GM23338 (cell line): ENCODE results near the gene IRX1. TPM values are rescaled to one million over a fixed set of nuclear protein-coding genes. Genes with fewer than 3 reads are reported as not detected.
A peak's percentile ranks its signal among the peaks of the same experiment; 100 is the strongest.

Experiments used
- ATAC-seq: fragments of 200-7000 bp; cut with Tn5 transposase; 3 replicates; pipeline ENCODE4 v1.9.1; 2020
- DNase-seq: peaks from one replicate; pipeline ENCODE4 v3.0.0-alpha.2; 2015; ENCODE audit warnings: low spot score
- H2AFZ ChIP-seq: fragments of 200-600 bp; sonication (generic); 2 replicates; pipeline ENCODE4 v1.8.0; 2016; ENCODE audit warnings: antibody characterized with exemption, mild to moderate bottlenecking, moderate library complexity
- H3F3A ChIP-seq: fragments of 200-600 bp; sonication (generic); replicated peaks from 2 replicates; pipeline ENCODE4 v1.8.0; 2017; ENCODE audit warnings: antibody characterized with exemption, mixed run types, low read depth
- H3K27ac ChIP-seq: fragments of 200-600 bp; sonication (generic); 2 replicates; pipeline ENCODE4 v1.6.1; 2016; ENCODE audit warnings: low read depth
- H3K27me3 ChIP-seq: fragments of 200-600 bp; sonication (generic); 2 replicates; pipeline ENCODE4 v1.8.0; 2016; ENCODE audit warnings: mild to moderate bottlenecking, mixed run types, moderate library complexity; ENCODE audit not compliant: insufficient read depth
- H3K36me3 ChIP-seq: fragments of 200-600 bp; sonication (generic); 2 replicates; pipeline ENCODE4 v1.8.0; 2016; ENCODE audit warnings: mild to moderate bottlenecking; ENCODE audit not compliant: insufficient read depth
- H3K4me1 ChIP-seq: fragments of 200-600 bp; sonication (generic); 2 replicates; pipeline ENCODE4 v1.8.0; 2016; ENCODE audit warnings: mild to moderate bottlenecking, moderate library complexity; ENCODE audit not compliant: insufficient read depth
- H3K4me2 ChIP-seq: fragments of 200-600 bp; sonication (generic); 2 replicates; pipeline ENCODE4 v1.7.1; 2017; ENCODE audit warnings: mixed run types
- H3K4me3 ChIP-seq: fragments of 200-600 bp; sonication (generic); 2 replicates; pipeline ENCODE4 v1.6.1; 2016; ENCODE audit warnings: mixed run types
- H3K79me2 ChIP-seq: fragments of 200-600 bp; sonication (generic); replicated peaks from 2 replicates; pipeline ENCODE4 v1.8.0; 2017; ENCODE audit warnings: mild to moderate bottlenecking; ENCODE audit not compliant: insufficient read depth
- H3K9me2 ChIP-seq: fragments of 200-600 bp; sonication (generic); 2 replicates; pipeline ENCODE4 v1.8.0; 2017; ENCODE audit not compliant: insufficient read depth
- H4K20me1 ChIP-seq: fragments of 200-600 bp; sonication (generic); replicated peaks from 2 replicates; pipeline ENCODE4 v1.8.0; 2017; ENCODE audit warnings: mild to moderate bottlenecking; ENCODE audit not compliant: insufficient read depth
- H3K27ac Mint-ChIP-seq: 2 replicates; pipeline ENCODE4 v1.8.0; 2020; ENCODE audit warnings: inconsistent platforms, mild to moderate bottlenecking, moderate library complexity, mixed read lengths
- H3K27me3 Mint-ChIP-seq: 3 replicates; pipeline ENCODE4 v1.8.0; 2022; ENCODE audit warnings: low read depth, mild to moderate bottlenecking, moderate library complexity, mixed read lengths, inconsistent platforms; ENCODE audit not compliant: insufficient read depth, poor library complexity
- H3K36me3 Mint-ChIP-seq: 3 replicates; pipeline ENCODE4 v1.8.0; 2021; ENCODE audit warnings: low read depth, mild to moderate bottlenecking, inconsistent platforms, moderate library complexity, mixed read lengths
- H3K4me1 Mint-ChIP-seq: 3 replicates; pipeline ENCODE4 v1.8.0; 2020; ENCODE audit warnings: mild to moderate bottlenecking, inconsistent platforms, mixed read lengths
- H3K4me3 Mint-ChIP-seq: 3 replicates; pipeline ENCODE4 v1.8.0; 2021; ENCODE audit warnings: moderate library complexity, mild to moderate bottlenecking, inconsistent platforms, mixed read lengths
- H3K9me3 Mint-ChIP-seq: 3 replicates; pipeline ENCODE4 v1.8.0; 2020; ENCODE audit warnings: moderate library complexity, mild to moderate bottlenecking, inconsistent platforms, mixed read lengths
- CREB1 ChIP-seq: fragments of 250-450 bp; sonication (Bioruptor Pico); IDR thresholded peaks from 2 replicates; pipeline ENCODE4 v1.5.0; 2020; ENCODE audit warnings: low read depth, mild to moderate bottlenecking, moderate library complexity
- EZH2 ChIP-seq: fragments of 200-600 bp; sonication (generic); IDR thresholded peaks from one replicate; pipeline ENCODE4 v1.8.0; 2017; ENCODE audit warnings: antibody characterized with exemption, mild to moderate bottlenecking, low read depth; ENCODE audit not compliant: unreplicated experiment
- EZH2phosphoT487 ChIP-seq: fragments of 200-600 bp; sonication (generic); IDR thresholded peaks from one replicate; pipeline ENCODE4 v1.8.1; 2018; ENCODE audit warnings: antibody characterized with exemption; ENCODE audit not compliant: unreplicated experiment
- JUNB ChIP-seq: IDR thresholded peaks from one replicate; pipeline ENCODE4 v1.6.1; 2016; ENCODE audit warnings: antibody characterized with exemption; ENCODE audit not compliant: unreplicated experiment
- NANOG ChIP-seq: IDR thresholded peaks from 2 replicates; pipeline ENCODE4 v1.6.1; 2016; ENCODE audit warnings: antibody characterized with exemption, borderline replicate concordance
- POLR2AphosphoS5 ChIP-seq: IDR thresholded peaks from 2 replicates; pipeline ENCODE4 v1.6.1; 2016; ENCODE audit warnings: antibody characterized with exemption, low read depth
- STAT1 ChIP-seq: IDR thresholded peaks from one replicate; pipeline ENCODE4 v1.6.1; 2016; ENCODE audit warnings: antibody characterized with exemption; ENCODE audit not compliant: unreplicated experiment
- ZNF331 ChIP-seq: fragments of 250-450 bp; sonication (Bioruptor Pico); IDR thresholded peaks from 2 replicates; pipeline ENCODE4 v1.5.0; 2020; ENCODE audit warnings: low read depth, mild to moderate bottlenecking, moderate library complexity
- polyA plus RNA-seq: library from polyadenylated mRNA; unstranded; fragments of >200 nt; fragmentation: Nextera tagmentation; extraction: Ambion mirVana; gene quantifications from 2 replicates; pipeline ENCODE4 v1.2.1, GENCODE V29; 2016
- total RNA-seq: library from RNA; depleted of rRNA; stranded (reverse); fragments of >200 nt; shearing (Covaris generic); gene quantifications from 2 replicates; pipeline ENCODE4 v1.2.3, GENCODE V29; 2014
- TF ChIP-seq, protein P1 (sequence below): IDR thresholded peaks from one replicate; pipeline ENCODE4 v1.6.1; 2018; ENCODE audit warnings: antibody characterized with exemption; ENCODE audit not compliant: unreplicated experiment
- TF ChIP-seq, protein P2 (sequence below), 2 experiments: fragments of 200-600 bp in 1 of 2; sonication (generic) in 1 of 2; conservative IDR thresholded peaks; 2 replicates each; pipeline versions ENCODE4 v1.5.1 to v1.6.1; 2016 to 2017; ENCODE audit warnings: antibody characterized with exemption in 2 of 2, low read depth in 2 of 2, mild to moderate bottlenecking in 2 of 2, moderate library complexity in 1 of 2

IRX1 gene
- total and polyA plus RNA-seq, 2 experiments from 2014 or later, result 0.11 to 1.8 TPM

DNA sequence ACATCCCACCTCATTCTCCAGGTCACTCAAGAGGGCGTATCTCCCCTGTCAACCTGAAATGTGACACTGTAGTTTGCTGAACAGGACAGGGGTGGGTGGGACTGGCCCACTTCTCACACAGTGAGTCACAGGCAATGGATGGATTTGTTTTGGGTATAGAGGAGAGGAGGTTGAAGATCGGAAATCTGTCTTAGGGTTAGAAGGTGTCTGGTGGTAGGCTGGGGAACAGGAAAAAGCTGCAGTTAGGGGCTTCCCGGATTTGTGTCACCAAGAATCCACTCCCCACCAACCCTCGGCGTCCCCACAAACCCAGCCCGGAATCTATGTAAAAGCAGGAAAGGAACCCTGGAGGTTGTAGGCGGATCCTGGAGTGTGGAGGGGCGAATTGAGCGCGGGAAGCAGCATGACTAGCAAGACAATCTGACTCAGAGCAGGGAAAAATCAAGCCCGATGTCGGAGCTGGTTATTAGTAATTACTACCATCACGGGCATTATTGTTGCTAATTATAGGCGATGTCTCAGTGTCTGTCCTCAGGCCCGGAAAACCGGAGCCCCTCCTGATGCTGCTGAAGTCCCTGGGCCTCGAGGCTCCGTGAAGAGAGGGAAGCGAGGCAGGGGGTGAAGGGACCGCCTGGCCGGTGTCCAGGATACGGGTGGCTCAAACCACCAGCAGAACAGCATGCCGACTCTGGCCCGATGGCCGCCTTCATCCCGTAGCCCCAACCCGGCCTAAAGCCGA lies 1.7 kb upstream of the IRX1 start:
- Histone ChIP-seq H3F3A (0 out of 2 replicates have a peak, but pooled peaks cover 4% of the 10 kb centered on the region), H3K79me2 (no peaks in the 10 kb centered on the region), H4K20me1 (peaks cover 18% of the 10 kb centered on the region; the same call in 1 of the 2 replicates), H3K27ac (no peak overlapping the region), H3K27me3 (peaks cover 95% of the 10 kb centered on the region), H3K4me3 (peak overlapping the region; percentile 60), H3K36me3 (no peaks in the 10 kb centered on the region), H3K9me2 (no peaks in the 10 kb centered on the region), H3K4me1 (peaks cover 47% of the 10 kb centered on the region), H2AFZ (no peak overlapping the region; the same call in 1 of the 2 replicates), H3K4me2 (peak overlapping the region; percentile 83)
- Mint-ChIP-seq H3K9me3 (no peaks in the 10 kb centered on the region; the same call in 1 of the 3 replicates), H3K27me3 (peaks cover 90% of the 10 kb centered on the region), H3K4me3 (peak overlapping the region; percentile 61), H3K36me3 (no peaks in the 10 kb centered on the region; the same call in 2 of the 3 replicates), H3K4me1 (peaks cover 40% of the 10 kb centered on the region), H3K27ac (no peak overlapping the region)
- TF ChIP-seq CREB1 (CRISPR knock-in tag) (no peak), EZH2 (peak; percentile 79)
- DNase-seq, result peak; percentile 64
- 0 out of 3 replicates have a peak, but pooled peaks have one; percentile 1 for ATAC-seq

DNA sequence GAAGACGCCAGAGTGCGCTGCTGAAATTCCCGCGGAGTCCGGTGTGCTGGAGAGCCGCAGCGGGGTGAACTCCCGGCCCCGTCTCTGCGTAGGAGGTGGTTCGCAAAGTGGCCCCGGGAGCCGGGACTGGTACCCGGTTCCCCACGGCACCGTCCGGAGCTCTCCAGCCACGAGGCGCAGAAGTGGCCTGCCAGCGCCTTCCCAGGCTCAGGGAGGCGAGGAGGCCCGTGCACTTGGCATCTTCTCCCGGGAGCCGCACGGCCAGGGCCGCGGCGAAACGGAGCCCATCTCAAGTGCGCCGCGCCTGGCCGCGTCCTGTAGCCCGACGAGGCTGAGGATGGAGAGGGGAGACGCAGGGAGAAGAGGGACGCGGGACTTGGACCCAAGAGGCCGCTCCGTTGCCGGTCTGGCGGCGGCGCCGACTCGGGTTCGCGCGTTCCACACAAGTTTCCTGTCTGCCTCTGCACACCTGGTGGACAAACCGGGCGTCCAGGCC lies 1.1 kb upstream of the IRX1 start:
- Histone ChIP-seq H3K27me3 (peaks cover 95% of the 10 kb centered on the region), H3K36me3 (no peaks in the 10 kb centered on the region), H3K9me2 (no peaks in the 10 kb centered on the region), H4K20me1 (peaks cover 13% of the 10 kb centered on the region; the same call in 1 of the 2 replicates), H3K4me3 (peak overlapping the region; percentile 60), H3F3A (0 out of 2 replicates have a peak, but pooled peaks cover 4% of the 10 kb centered on the region), H3K79me2 (no peaks in the 10 kb centered on the region), H3K27ac (no peak overlapping the region), H3K4me1 (peaks cover 47% of the 10 kb centered on the region), H3K4me2 (peak overlapping the region; percentile 83), H2AFZ (no peak overlapping the region; the same call in 1 of the 2 replicates)
- Mint-ChIP-seq H3K9me3 (no peaks in the 10 kb centered on the region; the same call in 1 of the 3 replicates), H3K4me1 (peaks cover 45% of the 10 kb centered on the region), H3K4me3 (peak overlapping the region; percentile 61), H3K27me3 (peaks cover 90% of the 10 kb centered on the region), H3K36me3 (no peaks in the 10 kb centered on the region; the same call in 2 of the 3 replicates), H3K27ac (no peak overlapping the region)
- DNase-seq (peak; percentile 77), ATAC-seq (peak; percentile 34)
- TF ChIP-seq EZH2phosphoT487, result peak; percentile 84
- no peak for TF ChIP-seq CREB1 (CRISPR knock-in tag)
- no peak for TF ChIP-seq POLR2AphosphoS5
- no peak for TF ChIP-seq ZNF331 (CRISPR knock-in tag)
- TF ChIP-seq NANOG, result no peak
- TF ChIP-seq STAT1, result no peak
- TF ChIP-seq, protein P1, sequence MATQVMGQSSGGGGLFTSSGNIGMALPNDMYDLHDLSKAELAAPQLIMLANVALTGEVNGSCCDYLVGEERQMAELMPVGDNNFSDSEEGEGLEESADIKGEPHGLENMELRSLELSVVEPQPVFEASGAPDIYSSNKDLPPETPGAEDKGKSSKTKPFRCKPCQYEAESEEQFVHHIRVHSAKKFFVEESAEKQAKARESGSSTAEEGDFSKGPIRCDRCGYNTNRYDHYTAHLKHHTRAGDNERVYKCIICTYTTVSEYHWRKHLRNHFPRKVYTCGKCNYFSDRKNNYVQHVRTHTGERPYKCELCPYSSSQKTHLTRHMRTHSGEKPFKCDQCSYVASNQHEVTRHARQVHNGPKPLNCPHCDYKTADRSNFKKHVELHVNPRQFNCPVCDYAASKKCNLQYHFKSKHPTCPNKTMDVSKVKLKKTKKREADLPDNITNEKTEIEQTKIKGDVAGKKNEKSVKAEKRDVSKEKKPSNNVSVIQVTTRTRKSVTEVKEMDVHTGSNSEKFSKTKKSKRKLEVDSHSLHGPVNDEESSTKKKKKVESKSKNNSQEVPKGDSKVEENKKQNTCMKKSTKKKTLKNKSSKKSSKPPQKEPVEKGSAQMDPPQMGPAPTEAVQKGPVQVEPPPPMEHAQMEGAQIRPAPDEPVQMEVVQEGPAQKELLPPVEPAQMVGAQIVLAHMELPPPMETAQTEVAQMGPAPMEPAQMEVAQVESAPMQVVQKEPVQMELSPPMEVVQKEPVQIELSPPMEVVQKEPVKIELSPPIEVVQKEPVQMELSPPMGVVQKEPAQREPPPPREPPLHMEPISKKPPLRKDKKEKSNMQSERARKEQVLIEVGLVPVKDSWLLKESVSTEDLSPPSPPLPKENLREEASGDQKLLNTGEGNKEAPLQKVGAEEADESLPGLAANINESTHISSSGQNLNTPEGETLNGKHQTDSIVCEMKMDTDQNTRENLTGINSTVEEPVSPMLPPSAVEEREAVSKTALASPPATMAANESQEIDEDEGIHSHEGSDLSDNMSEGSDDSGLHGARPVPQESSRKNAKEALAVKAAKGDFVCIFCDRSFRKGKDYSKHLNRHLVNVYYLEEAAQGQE, result no peak
- TF ChIP-seq, protein P2, sequence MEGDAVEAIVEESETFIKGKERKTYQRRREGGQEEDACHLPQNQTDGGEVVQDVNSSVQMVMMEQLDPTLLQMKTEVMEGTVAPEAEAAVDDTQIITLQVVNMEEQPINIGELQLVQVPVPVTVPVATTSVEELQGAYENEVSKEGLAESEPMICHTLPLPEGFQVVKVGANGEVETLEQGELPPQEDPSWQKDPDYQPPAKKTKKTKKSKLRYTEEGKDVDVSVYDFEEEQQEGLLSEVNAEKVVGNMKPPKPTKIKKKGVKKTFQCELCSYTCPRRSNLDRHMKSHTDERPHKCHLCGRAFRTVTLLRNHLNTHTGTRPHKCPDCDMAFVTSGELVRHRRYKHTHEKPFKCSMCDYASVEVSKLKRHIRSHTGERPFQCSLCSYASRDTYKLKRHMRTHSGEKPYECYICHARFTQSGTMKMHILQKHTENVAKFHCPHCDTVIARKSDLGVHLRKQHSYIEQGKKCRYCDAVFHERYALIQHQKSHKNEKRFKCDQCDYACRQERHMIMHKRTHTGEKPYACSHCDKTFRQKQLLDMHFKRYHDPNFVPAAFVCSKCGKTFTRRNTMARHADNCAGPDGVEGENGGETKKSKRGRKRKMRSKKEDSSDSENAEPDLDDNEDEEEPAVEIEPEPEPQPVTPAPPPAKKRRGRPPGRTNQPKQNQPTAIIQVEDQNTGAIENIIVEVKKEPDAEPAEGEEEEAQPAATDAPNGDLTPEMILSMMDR (conservative IDR thresholded peaks at IDR 0.05; ENCODE audit: low read depth in 2 of 2), result peak in 1 of 2 experiments; percentile 27; a peak in 2 of 4 replicates
- TF ChIP-seq JUNB, result no peak
- TF ChIP-seq EZH2, result peak; percentile 26
